Activated CD4-positive, alpha-beta memory T cell treated with anti-CD3 and anti-CD28 coated beads, Interleukin-2, amount 10 ng/mL, durations not matched to agents 7 days and 5 days (primary cell): ENCODE data around the gene HYI. TPM values are rescaled to one million over a fixed set of nuclear protein-coding genes. Genes with fewer than 3 reads are reported as not detected.
"Not testable (repeated sequence)": the region's sequence is repeated elsewhere in the genome, so short reads cannot be mapped to it uniquely, and the experiment has no call there.

Experiments
- CTCF ChIA-PET: fragments of 350-600 bp; sonication (Branson Sonifier 250); formaldehyde crosslinking; loops from one replicate; lab custom pipeline; 2021; ENCODE audit warnings: antibody characterized with exemption, inconsistent platforms; lab: Charles Lee
- POLR2A ChIA-PET: fragments of 350-600 bp; sonication (Branson Sonifier 250); formaldehyde crosslinking; loops from one replicate; lab custom pipeline; 2021; ENCODE audit warnings: antibody characterized with exemption; lab: Charles Lee
- DNase-seq: peaks from one replicate; pipeline ENCODE4 v3.0.0-alpha.2; 2020
- H3K27ac Mint-ChIP-seq: one replicate; pipeline ENCODE4 v1.8.0; 2021; ENCODE audit warnings: mild to moderate bottlenecking, mixed read lengths
- H3K27me3 Mint-ChIP-seq: one replicate; pipeline ENCODE4 v1.8.0; 2021; ENCODE audit warnings: mixed read lengths
- H3K36me3 Mint-ChIP-seq: one replicate; pipeline ENCODE4 v1.8.0; 2021; ENCODE audit warnings: low read depth, mixed read lengths
- H3K4me1 Mint-ChIP-seq: one replicate; pipeline ENCODE4 v1.8.0; 2021; ENCODE audit warnings: mixed read lengths
- H3K4me3 Mint-ChIP-seq: one replicate; pipeline ENCODE4 v1.8.0; 2021; ENCODE audit warnings: mild to moderate bottlenecking, mixed read lengths
- H3K9me3 Mint-ChIP-seq: one replicate; pipeline ENCODE4 v1.8.0; 2021; ENCODE audit warnings: mixed read lengths
- total RNA-seq, 2 experiments: library from RNA; stranded (reverse); gene quantifications; one replicate each; pipeline ENCODE4 v1.2.3, GENCODE V29; 2021

The HYI gene
- 10 to 100 TPM; 15.6 to 16.8 TPM for total RNA-seq

GRCh38 chr1:43453442-43454269, at the start of gene HYI:
TSS of gene HYI (minus strand) at chr1:43453931. CDS start at chr1:43453793, 138 bp downstream.
- peak within 1 kb of the TSS; percentile 78 for H3K4me3 Mint-ChIP-seq
- H3K27ac Mint-ChIP-seq = peak within 1 kb of the TSS; percentile 77
- POLR2A ChIA-PET = interaction anchor here (0.6 to 1.9 kb wide), 15 partner anchors 11 to 771 kb away, joined by 3 to 10 read pairs (median 4); partner anchors contain the start of genes CDC20, KDM4A, MED8 and PTPRF
- H3K9me3 Mint-ChIP-seq = no peaks in the 10 kb centered on the region
- CTCF ChIA-PET = interaction anchor here (0.9 to 1.5 kb wide), 3 partner anchors 15 to 39 kb away, joined by 3 to 4 read pairs (median 3); no protein-coding TSS in a partner anchor
- peaks cover 26% of the 10 kb centered on the region for H3K27me3 Mint-ChIP-seq
- peaks cover 25% of the 10 kb centered on the region for H3K4me1 Mint-ChIP-seq
- peak; percentile 79 for DNase-seq
- H3K36me3 Mint-ChIP-seq = peaks cover 35% of the 10 kb centered on the region

- H3K9me3 Mint-ChIP-seq, H3K4me3 Mint-ChIP-seq, H3K4me1 Mint-ChIP-seq, DNase-seq, H3K27ac Mint-ChIP-seq, POLR2A ChIA-PET, CTCF ChIA-PET, H3K36me3 Mint-ChIP-seq: not testable (repeated sequence)
- H3K27me3 Mint-ChIP-seq = peaks cover 11% of the 10 kb centered on the region
These were observed 48.1 kb upstream of the HYI start for GRCh38 chr1:43501806-43502205.

GRCh38 chr1:43499898-43500297, 46.2 kb upstream of the HYI start:
- ChIA-PET CTCF (no interaction called here), POLR2A (interaction anchor here (0.8 kb wide), 1 partner anchor 9 kb away, joined by 3 read pairs; no protein-coding TSS in a partner anchor)
- Mint-ChIP-seq H3K4me1 (no peaks in the 10 kb centered on the region), H3K4me3 (no peak overlapping the region), H3K27ac (no peak overlapping the region), H3K9me3 (no peaks in the 10 kb centered on the region), H3K36me3 (no peaks in the 10 kb centered on the region), H3K27me3 (peaks cover 18% of the 10 kb centered on the region)
- no peak for DNase-seq

GRCh38 chr1:43495204-43495603, 41.5 kb upstream of the HYI start:
- Mint-ChIP-seq H3K27ac (no peak overlapping the region), H3K4me3 (no peak overlapping the region), H3K36me3 (no peaks in the 10 kb centered on the region), H3K27me3 (peaks cover 27% of the 10 kb centered on the region), H3K4me1 (no peaks in the 10 kb centered on the region), H3K9me3 (peaks cover under 1% of the 10 kb centered on the region)
- CTCF ChIA-PET = no interaction called here
- POLR2A ChIA-PET = no interaction called here
- DNase-seq = no peak

GRCh38 chr1:43493661-43494450, 40.1 kb upstream of the HYI start:
- peaks cover 24% of the 10 kb centered on the region for H3K27me3 Mint-ChIP-seq
- no peak for DNase-seq
- H3K36me3 Mint-ChIP-seq = peaks cover 2% of the 10 kb centered on the region
- POLR2A ChIA-PET = no interaction called here
- no peaks in the 10 kb centered on the region for H3K4me1 Mint-ChIP-seq
- no peak overlapping the region for H3K4me3 Mint-ChIP-seq
- H3K27ac Mint-ChIP-seq = no peak overlapping the region
- CTCF ChIA-PET = interaction anchor here (1.2 kb wide), 1 partner anchor 267 kb away, joined by 3 read pairs; no protein-coding TSS in a partner anchor
- H3K9me3 Mint-ChIP-seq = peaks cover 8% of the 10 kb centered on the region

GRCh38 chr1:43492826-43493225, 39.1 kb upstream of the HYI start:
- CTCF ChIA-PET = interaction anchor here (1.2 kb wide), 1 partner anchor 266 kb away, joined by 3 read pairs; no protein-coding TSS in a partner anchor
- POLR2A ChIA-PET = no interaction called here
- no peaks in the 10 kb centered on the region for H3K4me1 Mint-ChIP-seq
- H3K27me3 Mint-ChIP-seq = peaks cover 24% of the 10 kb centered on the region
- DNase-seq = no peak
- no peak overlapping the region for H3K27ac Mint-ChIP-seq
- peaks cover 5% of the 10 kb centered on the region for H3K36me3 Mint-ChIP-seq
- peaks cover 15% of the 10 kb centered on the region for H3K9me3 Mint-ChIP-seq
- H3K4me3 Mint-ChIP-seq = no peak overlapping the region

- H3K27ac Mint-ChIP-seq = no peak overlapping the region
- peaks cover 25% of the 10 kb centered on the region for H3K27me3 Mint-ChIP-seq
- H3K4me3 Mint-ChIP-seq = no peak overlapping the region
- no peak for DNase-seq
- ChIA-PET POLR2A (no interaction called here), CTCF (no interaction called here)
- peaks cover 17% of the 10 kb centered on the region for H3K9me3 Mint-ChIP-seq
- peaks cover 5% of the 10 kb centered on the region for H3K36me3 Mint-ChIP-seq
- no peaks in the 10 kb centered on the region for H3K4me1 Mint-ChIP-seq
These were observed 37.3 kb upstream of the HYI start for GRCh38 chr1:43491061-43491460.

- H3K4me3 Mint-ChIP-seq = no peak overlapping the region
- ChIA-PET POLR2A (no interaction called here), CTCF (no interaction called here)
- peaks cover 5% of the 10 kb centered on the region for H3K36me3 Mint-ChIP-seq
- peaks cover 2% of the 10 kb centered on the region for H3K4me1 Mint-ChIP-seq
- no peak overlapping the region for H3K27ac Mint-ChIP-seq
- H3K9me3 Mint-ChIP-seq = peaks cover 20% of the 10 kb centered on the region
- no peak for DNase-seq
- peaks cover 10% of the 10 kb centered on the region for H3K27me3 Mint-ChIP-seq
These were observed 34.4 kb upstream of the HYI start for GRCh38 chr1:43488165-43488564.

GRCh38 chr1:43484367-43484766, 30.6 kb upstream of the HYI start:
- H3K9me3 Mint-ChIP-seq = peaks cover 13% of the 10 kb centered on the region
- no peak overlapping the region for H3K27ac Mint-ChIP-seq
- peaks cover 7% of the 10 kb centered on the region for H3K4me1 Mint-ChIP-seq
- ChIA-PET POLR2A (no interaction called here), CTCF (no interaction called here)
- peaks cover 6% of the 10 kb centered on the region for H3K27me3 Mint-ChIP-seq
- H3K36me3 Mint-ChIP-seq = peaks cover 3% of the 10 kb centered on the region
- no peak overlapping the region for H3K4me3 Mint-ChIP-seq
- no peak for DNase-seq

- H3K4me3 Mint-ChIP-seq = no peak overlapping the region
- H3K9me3 Mint-ChIP-seq = peaks cover 2% of the 10 kb centered on the region
- peaks cover 9% of the 10 kb centered on the region for H3K27me3 Mint-ChIP-seq
- peaks cover 7% of the 10 kb centered on the region for H3K4me1 Mint-ChIP-seq
- no peaks in the 10 kb centered on the region for H3K36me3 Mint-ChIP-seq
- no peak for DNase-seq
- ChIA-PET CTCF (no interaction called here), POLR2A (interaction anchor here (1.5 kb wide), 1 partner anchor 28 kb away, joined by 4 read pairs; the partner anchor contains the start of gene HYI)
- H3K27ac Mint-ChIP-seq = no peak overlapping the region
These were observed 28.5 kb upstream of the HYI start for GRCh38 chr1:43482215-43482614.

- no peak overlapping the region for H3K27ac Mint-ChIP-seq
- H3K4me3 Mint-ChIP-seq = no peak overlapping the region
- no peaks in the 10 kb centered on the region for H3K36me3 Mint-ChIP-seq
- no peak for DNase-seq
- POLR2A ChIA-PET = no interaction called here
- CTCF ChIA-PET = no interaction called here
- peaks cover 9% of the 10 kb centered on the region for H3K27me3 Mint-ChIP-seq
- H3K9me3 Mint-ChIP-seq = peaks cover 2% of the 10 kb centered on the region
- H3K4me1 Mint-ChIP-seq = peaks cover 7% of the 10 kb centered on the region
These were observed 27.8 kb upstream of the HYI start for GRCh38 chr1:43481491-43481890.

- no peak overlapping the region for H3K4me3 Mint-ChIP-seq
- H3K4me1 Mint-ChIP-seq = peaks cover 7% of the 10 kb centered on the region
- H3K36me3 Mint-ChIP-seq = no peaks in the 10 kb centered on the region
- no peak overlapping the region for H3K27ac Mint-ChIP-seq
- ChIA-PET POLR2A (no interaction called here), CTCF (no interaction called here)
- H3K9me3 Mint-ChIP-seq = peaks cover 2% of the 10 kb centered on the region
- H3K27me3 Mint-ChIP-seq = peaks cover 7% of the 10 kb centered on the region
- no peak for DNase-seq
These were observed 25.7 kb upstream of the HYI start for GRCh38 chr1:43479414-43479813.

GRCh38 chr1:43477716-43478115, 24.0 kb upstream of the HYI start:
- no peak for DNase-seq
- Mint-ChIP-seq H3K9me3 (no peaks in the 10 kb centered on the region), H3K27ac (no peak overlapping the region), H3K4me3 (no peak overlapping the region), H3K36me3 (no peaks in the 10 kb centered on the region), H3K4me1 (peaks cover 14% of the 10 kb centered on the region), H3K27me3 (peaks cover 12% of the 10 kb centered on the region)
- ChIA-PET CTCF (no interaction called here), POLR2A (no interaction called here)
